ENCODE results near the gene ZNF771.

Gene ZNF771

DNA sequence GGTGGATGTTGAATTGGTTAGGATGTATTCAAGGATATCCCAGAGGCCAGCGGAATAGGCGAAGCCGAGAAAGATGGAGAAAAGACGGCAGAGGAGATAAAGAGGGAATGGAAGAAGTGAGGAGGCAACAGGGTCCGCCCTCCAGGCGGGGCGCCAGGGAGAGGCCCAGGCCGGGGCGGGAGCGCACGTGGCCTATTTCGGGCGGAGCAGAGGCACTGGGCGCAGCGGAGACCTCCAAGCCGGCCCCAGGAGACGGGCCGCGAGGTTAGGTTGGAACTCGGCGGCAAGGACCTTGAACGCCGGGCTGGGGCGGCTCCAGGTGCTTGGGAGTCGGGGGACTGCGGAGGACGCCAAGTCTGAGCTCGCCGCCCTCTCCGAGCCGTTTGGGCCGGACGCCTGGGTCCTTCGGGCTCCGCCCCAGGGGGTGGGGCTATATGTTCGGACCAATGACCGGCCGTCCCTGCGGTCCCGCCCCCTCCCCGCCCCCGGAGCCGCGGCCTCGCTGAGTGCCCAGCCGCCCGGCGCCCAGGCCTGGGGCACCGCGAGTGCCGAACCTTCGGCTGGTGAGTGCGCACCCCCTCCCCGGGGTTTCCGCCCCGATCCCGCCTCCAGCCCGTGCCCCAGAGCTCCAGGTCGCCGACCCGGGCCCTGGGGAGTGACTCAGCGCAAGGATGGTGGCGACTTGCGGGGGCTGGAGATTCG is at the start of gene ZNF771:
TSS of gene ZNF771 (plus strand) at position 505 of the 702 bp plus-strand sequence. CDS start 448 bp downstream, outside the sequence.
- Histone ChIP-seq H3K36me3 (ENCODE audit: control insufficient read depth in 5 of 5, insufficient read depth in 5 of 5, low read length in 5 of 5) (peaks cover 0 to 9% (median 5%) of the 10 kb centered on the region in 5 donors), H3K27me3 (ENCODE audit: control insufficient read depth in 5 of 5, insufficient read depth in 4 of 5, low read length in 5 of 5) (no peaks in the 10 kb centered on the region), H3K27ac (ENCODE audit: low read depth, low read length) (peak within 1 kb of the TSS; percentile 63), H3K4me3 (ENCODE audit: low read depth in 1 of 5, low read length in 5 of 5) (peak within 1 kb of the TSS; percentile 59 to 77 (median 68)), H3K4me1 (ENCODE audit: control insufficient read depth in 5 of 5, insufficient read depth in 5 of 5, low read length in 5 of 5) (peaks cover 4 to 27% (median 24%) of the 10 kb centered on the region in 5 donors), H3K9ac (ENCODE audit: low read length in 5 of 5) (peak within 1 kb of the TSS in 4 of 5 donors; percentile 73 to 89 (median 80)), H3K9me3 (ENCODE audit: control insufficient read depth in 5 of 5, low read length in 5 of 5) (no peaks in the 10 kb centered on the region)

DNA sequence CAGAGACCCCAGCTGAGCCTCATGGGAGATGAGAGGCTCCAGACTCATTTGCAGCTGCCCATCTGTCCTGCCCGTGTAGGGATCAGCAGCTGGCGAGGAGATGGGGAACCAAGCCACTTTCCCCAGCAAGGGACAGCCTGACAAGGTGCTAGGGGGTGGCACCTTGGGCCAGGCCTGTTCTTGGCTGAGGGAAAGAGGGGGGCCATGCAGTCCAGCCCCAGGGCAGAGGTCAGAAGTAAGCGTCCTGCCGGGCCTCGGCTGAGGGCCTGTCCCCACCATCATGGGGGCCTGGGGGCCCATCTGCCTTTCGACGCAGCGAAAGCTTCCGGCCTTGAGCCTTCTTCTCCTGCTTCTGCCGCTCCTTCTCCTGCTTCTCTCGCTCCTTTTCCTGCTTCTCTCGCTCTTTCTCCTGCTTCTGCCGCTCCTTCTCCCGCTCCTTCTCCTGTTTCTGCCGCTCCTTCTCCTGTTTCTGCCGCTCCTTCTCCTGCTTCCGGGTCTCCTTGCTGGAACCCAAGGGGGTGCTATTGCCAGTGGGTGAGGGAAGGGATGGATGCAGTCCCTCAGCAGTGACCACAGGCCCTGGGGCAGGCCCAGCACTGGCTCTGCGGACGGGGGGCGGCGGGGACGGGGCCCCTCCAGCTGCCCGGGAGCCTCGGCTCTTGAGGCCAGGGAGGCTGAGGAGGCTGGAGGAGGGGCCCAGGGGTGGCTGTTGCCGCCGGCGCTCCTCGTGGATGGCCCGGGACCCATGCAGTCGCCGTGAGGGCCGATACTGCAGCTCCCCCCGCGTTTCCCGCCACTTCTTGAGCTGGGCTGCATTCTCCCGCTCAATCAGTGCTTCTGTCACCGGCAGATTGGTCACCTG is 49.5 kb upstream of the ZNF771 start:
- Histone ChIP-seq H3K9ac (ENCODE audit: low read length in 5 of 5) (no peak overlapping the region), H3K4me1 (ENCODE audit: control insufficient read depth in 5 of 5, insufficient read depth in 5 of 5, low read length in 5 of 5) (peaks cover 7 to 42% (median 34%) of the 10 kb centered on the region in 5 donors), H3K27ac (ENCODE audit: low read depth, low read length) (no peak overlapping the region), H3K9me3 (ENCODE audit: control insufficient read depth in 5 of 5, low read length in 5 of 5) (no peaks in the 10 kb centered on the region), H3K27me3 (ENCODE audit: control insufficient read depth in 5 of 5, insufficient read depth in 4 of 5, low read length in 5 of 5) (peaks cover 0 to 4% (median 0%) of the 10 kb centered on the region in 5 donors), H3K36me3 (ENCODE audit: control insufficient read depth in 5 of 5, insufficient read depth in 5 of 5, low read length in 5 of 5) (peaks cover 0 to 58% (median 48%) of the 10 kb centered on the region in 5 donors), H3K4me3 (ENCODE audit: low read depth in 1 of 5, low read length in 5 of 5) (no peak overlapping the region)

DNA sequence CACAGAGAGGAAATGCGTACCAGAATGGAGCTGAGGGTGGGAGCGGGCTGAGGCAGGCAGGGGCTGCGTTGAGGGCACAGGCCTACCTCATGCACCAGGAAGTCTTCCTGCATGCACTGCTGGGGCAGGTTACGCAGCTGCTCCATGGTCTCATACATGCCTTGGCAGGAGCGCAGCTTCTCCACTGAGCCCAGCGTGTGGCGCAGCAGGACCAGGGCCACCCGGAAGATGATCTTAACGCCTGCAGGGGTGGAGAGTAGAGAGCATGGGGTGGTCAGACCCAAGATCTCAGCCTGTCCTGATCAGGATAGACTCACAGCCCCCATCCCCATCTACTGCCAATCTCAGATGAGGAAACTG is 48.8 kb upstream of the ZNF771 start:
- H3K27me3 ChIP-seq (ENCODE audit: control insufficient read depth in 5 of 5, insufficient read depth in 4 of 5, low read length in 5 of 5) = peaks cover 0 to 4% (median 0%) of the 10 kb centered on the region in 5 donors
- H3K9ac ChIP-seq (ENCODE audit: low read length in 5 of 5) = no peak overlapping the region
- no peaks in the 10 kb centered on the region for H3K9me3 ChIP-seq (ENCODE audit: control insufficient read depth in 5 of 5, low read length in 5 of 5)
- H3K4me3 ChIP-seq (ENCODE audit: low read depth in 1 of 5, low read length in 5 of 5) = no peak overlapping the region
- no peak overlapping the region for H3K27ac ChIP-seq (ENCODE audit: low read depth, low read length)
- H3K36me3 ChIP-seq (ENCODE audit: control insufficient read depth in 5 of 5, insufficient read depth in 5 of 5, low read length in 5 of 5) = peaks cover 0 to 57% (median 49%) of the 10 kb centered on the region in 5 donors
- H3K4me1 ChIP-seq (ENCODE audit: control insufficient read depth in 5 of 5, insufficient read depth in 5 of 5, low read length in 5 of 5) = peaks cover 7 to 37% (median 31%) of the 10 kb centered on the region in 5 donors

DNA sequence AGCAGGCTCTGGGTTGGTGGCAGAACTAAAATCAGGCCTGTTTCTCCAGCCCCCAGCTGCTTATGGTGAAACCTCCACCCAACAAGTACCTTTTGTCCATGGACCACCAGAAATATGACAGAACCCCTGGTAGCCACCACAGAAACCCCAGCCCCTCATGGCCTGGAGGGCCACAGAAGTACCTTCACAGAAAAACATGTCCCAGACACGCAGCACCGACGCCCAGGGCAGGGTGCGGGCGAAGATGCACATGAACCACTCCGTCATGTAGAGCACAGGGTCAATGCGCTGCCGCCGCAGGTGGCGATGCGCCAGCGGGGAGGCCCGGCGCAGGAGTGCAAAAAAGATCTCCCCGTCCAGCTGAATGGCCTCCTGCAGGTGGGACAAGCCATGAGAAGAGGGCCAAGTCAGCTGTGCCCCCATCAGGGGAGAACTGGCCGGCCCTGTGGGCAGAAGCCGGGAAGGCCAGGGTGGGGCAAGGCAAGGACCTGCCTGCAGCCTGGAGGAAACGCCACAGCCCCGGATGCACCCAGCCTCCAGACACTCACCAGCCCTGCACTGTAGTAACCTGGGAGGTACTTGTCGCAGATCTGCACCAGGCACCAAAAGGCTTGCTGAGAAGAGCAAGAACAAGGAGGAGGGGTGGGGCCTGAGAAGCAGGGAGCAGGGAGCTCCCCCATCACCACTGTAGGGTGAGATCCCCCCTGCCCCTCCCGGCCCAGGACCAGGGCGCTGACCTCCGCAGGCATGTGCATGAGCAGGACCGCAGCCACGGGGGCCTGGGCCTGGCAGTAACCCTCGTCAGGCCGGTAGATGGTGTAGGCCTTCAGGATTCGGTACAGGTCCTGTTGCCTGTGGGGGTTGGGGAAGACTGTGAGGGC is 48.2 kb upstream of the ZNF771 start:
- H3K9ac ChIP-seq (ENCODE audit: low read length in 5 of 5) = no peak overlapping the region
- peaks cover 0 to 58% (median 50%) of the 10 kb centered on the region in 5 donors for H3K36me3 ChIP-seq (ENCODE audit: control insufficient read depth in 5 of 5, insufficient read depth in 5 of 5, low read length in 5 of 5)
- H3K4me1 ChIP-seq (ENCODE audit: control insufficient read depth in 5 of 5, insufficient read depth in 5 of 5, low read length in 5 of 5) = peaks cover 7 to 30% (median 26%) of the 10 kb centered on the region in 5 donors
- no peaks in the 10 kb centered on the region for H3K9me3 ChIP-seq (ENCODE audit: control insufficient read depth in 5 of 5, low read length in 5 of 5)
- H3K27me3 ChIP-seq (ENCODE audit: control insufficient read depth in 5 of 5, insufficient read depth in 4 of 5, low read length in 5 of 5) = peaks cover 0 to 4% (median 0%) of the 10 kb centered on the region in 5 donors
- H3K4me3 ChIP-seq (ENCODE audit: low read depth in 1 of 5, low read length in 5 of 5) = no peak overlapping the region
- no peak overlapping the region for H3K27ac ChIP-seq (ENCODE audit: low read depth, low read length)

DNA sequence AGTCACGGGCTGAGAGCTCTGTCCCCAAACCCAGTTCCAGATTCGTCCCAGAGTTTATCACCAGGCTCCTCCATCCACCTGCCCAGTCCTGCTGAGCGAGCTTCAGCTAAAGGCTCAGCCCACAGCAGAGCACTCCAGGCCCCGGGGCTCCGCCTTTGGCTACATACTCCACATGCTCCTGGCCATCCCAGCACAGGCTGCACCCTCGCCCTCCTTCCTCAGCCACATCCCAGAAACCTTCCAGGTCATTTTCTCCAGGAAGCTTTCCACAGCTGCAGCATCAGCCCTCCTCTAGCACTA is 47.6 kb upstream of the ZNF771 start:
- Histone ChIP-seq H3K27me3 (ENCODE audit: control insufficient read depth in 5 of 5, insufficient read depth in 4 of 5, low read length in 5 of 5) (peaks cover 0 to 4% (median 0%) of the 10 kb centered on the region in 5 donors), H3K36me3 (ENCODE audit: control insufficient read depth in 5 of 5, insufficient read depth in 5 of 5, low read length in 5 of 5) (peaks cover 0 to 64% (median 56%) of the 10 kb centered on the region in 5 donors), H3K9ac (ENCODE audit: low read length in 5 of 5) (no peak overlapping the region), H3K27ac (ENCODE audit: low read depth, low read length) (no peak overlapping the region), H3K4me1 (ENCODE audit: control insufficient read depth in 5 of 5, insufficient read depth in 5 of 5, low read length in 5 of 5) (peaks cover 5 to 25% (median 20%) of the 10 kb centered on the region in 5 donors), H3K4me3 (ENCODE audit: low read depth in 1 of 5, low read length in 5 of 5) (no peak overlapping the region), H3K9me3 (ENCODE audit: control insufficient read depth in 5 of 5, low read length in 5 of 5) (no peaks in the 10 kb centered on the region)

DNA sequence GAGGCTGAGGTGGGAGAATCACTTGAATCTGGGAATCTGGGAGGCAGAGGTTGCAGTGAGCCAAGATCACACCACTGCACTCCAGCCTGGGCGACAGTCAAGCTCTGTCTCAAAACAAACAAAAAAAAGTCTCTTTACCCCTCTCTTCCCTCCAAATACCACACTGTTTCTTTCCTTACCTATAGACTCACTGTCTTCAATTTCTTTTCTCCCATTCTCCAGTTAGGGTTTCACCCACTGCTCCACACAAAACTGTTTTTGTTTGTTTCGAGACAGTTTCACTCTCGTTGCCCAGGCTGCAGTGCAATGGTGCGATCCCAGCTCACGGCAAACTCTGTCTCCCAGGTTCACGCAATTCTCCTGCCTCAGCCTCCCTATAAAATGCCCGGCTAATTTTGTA is 46.2 kb upstream of the ZNF771 start:
- H3K4me1 ChIP-seq (ENCODE audit: control insufficient read depth in 5 of 5, insufficient read depth in 5 of 5, low read length in 5 of 5) = peaks cover 0 to 14% (median 12%) of the 10 kb centered on the region in 5 donors
- no peaks in the 10 kb centered on the region for H3K9me3 ChIP-seq (ENCODE audit: control insufficient read depth in 5 of 5, low read length in 5 of 5)
- no peak overlapping the region for H3K4me3 ChIP-seq (ENCODE audit: low read depth in 1 of 5, low read length in 5 of 5)
- no peak overlapping the region for H3K27ac ChIP-seq (ENCODE audit: low read depth, low read length)
- H3K36me3 ChIP-seq (ENCODE audit: control insufficient read depth in 5 of 5, insufficient read depth in 5 of 5, low read length in 5 of 5) = peaks cover 0 to 75% (median 61%) of the 10 kb centered on the region in 5 donors
- no peak overlapping the region for H3K9ac ChIP-seq (ENCODE audit: low read length in 5 of 5)
- H3K27me3 ChIP-seq (ENCODE audit: control insufficient read depth in 5 of 5, insufficient read depth in 4 of 5, low read length in 5 of 5) = no peaks in the 10 kb centered on the region

DNA sequence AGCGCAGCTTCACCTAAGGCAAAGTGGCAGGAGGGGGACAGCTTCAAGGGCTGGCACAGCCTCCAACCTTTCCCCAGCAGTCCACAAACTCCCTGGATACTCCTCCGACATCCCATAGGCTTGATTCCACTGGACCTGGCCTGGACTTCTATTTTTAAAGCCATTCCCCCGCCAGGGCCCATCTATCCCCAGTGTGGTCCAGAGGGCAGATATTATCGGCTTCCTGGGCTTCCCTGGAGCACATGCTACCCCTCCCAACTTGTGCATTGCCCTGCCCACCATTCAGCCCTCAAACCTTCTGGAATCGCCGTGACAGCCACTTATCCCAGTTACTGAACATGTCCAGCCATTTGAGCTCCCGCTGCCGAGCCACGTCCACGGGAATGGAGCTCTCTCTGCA is 42.2 kb upstream of the ZNF771 start:
- Histone ChIP-seq H3K36me3 (ENCODE audit: control insufficient read depth in 5 of 5, insufficient read depth in 5 of 5, low read length in 5 of 5) (peaks cover 0 to 41% (median 32%) of the 10 kb centered on the region in 5 donors), H3K9me3 (ENCODE audit: control insufficient read depth in 5 of 5, low read length in 5 of 5) (no peaks in the 10 kb centered on the region), H3K9ac (ENCODE audit: low read length in 5 of 5) (no peak overlapping the region), H3K4me1 (ENCODE audit: control insufficient read depth in 5 of 5, insufficient read depth in 5 of 5, low read length in 5 of 5) (peaks cover 14 to 35% (median 34%) of the 10 kb centered on the region in 5 donors), H3K27ac (ENCODE audit: low read depth, low read length) (no peak overlapping the region), H3K27me3 (ENCODE audit: control insufficient read depth in 5 of 5, insufficient read depth in 4 of 5, low read length in 5 of 5) (no peaks in the 10 kb centered on the region), H3K4me3 (ENCODE audit: low read depth in 1 of 5, low read length in 5 of 5) (no peak overlapping the region)

DNA sequence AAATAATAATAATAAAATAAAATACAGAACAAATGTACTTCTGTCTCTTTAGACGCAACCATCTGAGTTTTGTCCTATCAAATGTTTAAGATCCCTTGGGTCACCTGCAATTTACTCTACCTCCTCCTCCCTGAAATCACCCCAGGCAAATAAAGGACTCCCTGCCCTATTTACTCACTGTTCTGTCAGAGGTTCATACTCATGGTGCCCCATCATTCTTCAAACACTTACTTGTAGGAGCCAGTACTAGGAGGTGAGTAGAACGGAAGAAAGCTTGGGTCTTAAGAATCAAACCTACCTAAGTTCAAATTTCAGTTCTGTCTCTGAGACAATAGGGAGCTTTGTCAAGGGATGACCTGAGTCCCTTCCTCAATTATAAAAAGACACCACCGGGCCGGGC is 40.9 kb upstream of the ZNF771 start:
- Histone ChIP-seq H3K9ac (ENCODE audit: low read length in 5 of 5) (no peak overlapping the region), H3K27me3 (ENCODE audit: control insufficient read depth in 5 of 5, insufficient read depth in 4 of 5, low read length in 5 of 5) (no peaks in the 10 kb centered on the region), H3K4me3 (ENCODE audit: low read depth in 1 of 5, low read length in 5 of 5) (no peak overlapping the region), H3K4me1 (ENCODE audit: control insufficient read depth in 5 of 5, insufficient read depth in 5 of 5, low read length in 5 of 5) (peaks cover 14 to 41% (median 39%) of the 10 kb centered on the region in 5 donors), H3K27ac (ENCODE audit: low read depth, low read length) (no peak overlapping the region), H3K9me3 (ENCODE audit: control insufficient read depth in 5 of 5, low read length in 5 of 5) (no peaks in the 10 kb centered on the region), H3K36me3 (ENCODE audit: control insufficient read depth in 5 of 5, insufficient read depth in 5 of 5, low read length in 5 of 5) (peaks cover 0 to 31% (median 27%) of the 10 kb centered on the region in 5 donors)

DNA sequence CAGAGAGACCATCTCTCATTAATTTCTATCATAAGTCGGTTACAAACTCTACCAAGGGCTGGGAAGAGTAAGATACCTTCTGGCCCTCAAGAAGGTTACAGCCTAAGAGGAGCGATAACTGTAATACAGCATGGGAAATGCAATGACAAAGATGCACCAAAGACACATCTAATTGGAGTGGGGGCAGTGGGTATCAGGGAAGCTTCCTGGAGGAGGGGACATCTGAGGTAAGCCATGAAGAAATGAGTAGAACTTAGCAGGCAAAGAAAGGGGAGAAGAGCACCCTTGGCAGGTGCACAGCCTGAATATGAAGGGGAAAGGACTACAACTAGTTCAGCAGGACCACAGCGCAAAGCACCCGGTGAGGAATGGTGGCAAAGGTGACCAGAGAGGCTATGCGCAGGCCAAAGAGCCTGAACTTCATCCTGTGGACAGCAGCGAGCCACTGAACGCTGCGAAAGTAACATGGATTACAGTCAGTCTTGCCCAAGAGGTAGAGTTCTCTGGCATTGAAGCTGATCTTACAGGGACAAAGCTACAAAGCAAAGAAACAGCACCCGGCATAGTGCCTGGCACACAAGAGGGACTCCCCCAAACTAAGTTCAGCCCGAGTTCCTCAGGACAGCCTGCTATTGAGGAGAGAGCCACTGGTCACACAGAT is 39.9 kb upstream of the ZNF771 start:
- Histone ChIP-seq H3K9ac (ENCODE audit: low read length in 5 of 5) (peak overlapping the region; percentile 79 to 95 (median 88)), H3K36me3 (ENCODE audit: control insufficient read depth in 5 of 5, insufficient read depth in 5 of 5, low read length in 5 of 5) (peaks cover 0 to 31% (median 25%) of the 10 kb centered on the region in 5 donors), H3K27me3 (ENCODE audit: control insufficient read depth in 5 of 5, insufficient read depth in 4 of 5, low read length in 5 of 5) (no peaks in the 10 kb centered on the region), H3K9me3 (ENCODE audit: control insufficient read depth in 5 of 5, low read length in 5 of 5) (no peaks in the 10 kb centered on the region), H3K27ac (ENCODE audit: low read depth, low read length) (peak overlapping the region; percentile 71), H3K4me1 (ENCODE audit: control insufficient read depth in 5 of 5, insufficient read depth in 5 of 5, low read length in 5 of 5) (peaks cover 14 to 42% (median 39%) of the 10 kb centered on the region in 5 donors), H3K4me3 (ENCODE audit: low read depth in 1 of 5, low read length in 5 of 5) (peak overlapping the region; percentile 67 to 80 (median 78))
